HepG2 (cell line): Measurements from ENCODE around the gene KATNAL1.

Experiments used
- BRD4 ChIP-seq: sonication (generic); formaldehyde crosslinking; IDR thresholded peaks from 2 replicates; pipeline ENCODE4 v1.4.0; 2020; ENCODE audit warnings: missing genetic modification reagents
- PLRG1 ChIP-seq: fragments of 450-650 bp; conservative IDR thresholded peaks from 2 replicates; pipeline ENCODE4 v1.6.1; 2016
- PRDM15 ChIP-seq: sonication (generic); formaldehyde crosslinking; IDR thresholded peaks from 2 replicates; pipeline ENCODE4 v1.4.0; 2020; ENCODE audit warnings: missing genetic modification reagents
- RELA ChIP-seq: sonication (generic); formaldehyde crosslinking; IDR thresholded peaks from 2 replicates; pipeline ENCODE4 v1.4.0; 2020; ENCODE audit warnings: missing genetic modification reagents
- TGIF2 ChIP-seq: IDR thresholded peaks from 2 replicates; pipeline ENCODE4 v1.6.1; 2016; ENCODE audit warnings: control low read depth, missing compliant biosample characterization
- ZNF138 ChIP-seq: sonication (generic); formaldehyde crosslinking; IDR thresholded peaks from 2 replicates; pipeline ENCODE4 v1.5.0; 2020; ENCODE audit warnings: mild to moderate bottlenecking, low read depth, missing genetic modification reagents
- ZNF44 ChIP-seq: sonication (generic); formaldehyde crosslinking; IDR thresholded peaks from 2 replicates; pipeline ENCODE4 v1.5.1; 2020; ENCODE audit warnings: mild to moderate bottlenecking, missing genetic modification reagents
- ZNF768 ChIP-seq: sonication (generic); formaldehyde crosslinking; IDR thresholded peaks from 2 replicates; pipeline ENCODE4 v1.4.0; 2020; ENCODE audit warnings: missing genetic modification reagents
- TF ChIP-seq, protein P1 (sequence below): sonication (generic); formaldehyde crosslinking; IDR thresholded peaks from 2 replicates; pipeline ENCODE4 v1.5.0; 2020; ENCODE audit warnings: mild to moderate bottlenecking, missing genetic modification reagents, moderate library complexity
- TF ChIP-seq, protein P2 (sequence below): sonication (generic); formaldehyde crosslinking; IDR thresholded peaks from 2 replicates; pipeline ENCODE4 v1.8.1; 2022; ENCODE audit warnings: low read depth, mild to moderate bottlenecking, missing genetic modification reagents

- TF ChIP-seq TGIF2 (CRISPR knock-in tag), result no peak
- TF ChIP-seq ZNF768 (CRISPR knock-in tag), result no peak
- TF ChIP-seq RELA, result no peak
- no peak for TF ChIP-seq BRD4
- TF ChIP-seq, protein P1, sequence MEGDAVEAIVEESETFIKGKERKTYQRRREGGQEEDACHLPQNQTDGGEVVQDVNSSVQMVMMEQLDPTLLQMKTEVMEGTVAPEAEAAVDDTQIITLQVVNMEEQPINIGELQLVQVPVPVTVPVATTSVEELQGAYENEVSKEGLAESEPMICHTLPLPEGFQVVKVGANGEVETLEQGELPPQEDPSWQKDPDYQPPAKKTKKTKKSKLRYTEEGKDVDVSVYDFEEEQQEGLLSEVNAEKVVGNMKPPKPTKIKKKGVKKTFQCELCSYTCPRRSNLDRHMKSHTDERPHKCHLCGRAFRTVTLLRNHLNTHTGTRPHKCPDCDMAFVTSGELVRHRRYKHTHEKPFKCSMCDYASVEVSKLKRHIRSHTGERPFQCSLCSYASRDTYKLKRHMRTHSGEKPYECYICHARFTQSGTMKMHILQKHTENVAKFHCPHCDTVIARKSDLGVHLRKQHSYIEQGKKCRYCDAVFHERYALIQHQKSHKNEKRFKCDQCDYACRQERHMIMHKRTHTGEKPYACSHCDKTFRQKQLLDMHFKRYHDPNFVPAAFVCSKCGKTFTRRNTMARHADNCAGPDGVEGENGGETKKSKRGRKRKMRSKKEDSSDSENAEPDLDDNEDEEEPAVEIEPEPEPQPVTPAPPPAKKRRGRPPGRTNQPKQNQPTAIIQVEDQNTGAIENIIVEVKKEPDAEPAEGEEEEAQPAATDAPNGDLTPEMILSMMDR (CRISPR knock-in tag), result no peak
- no peak for TF ChIP-seq ZNF138 (CRISPR knock-in tag)
- no peak for TF ChIP-seq PRDM15 (CRISPR knock-in tag)
- no peak for TF ChIP-seq ZNF44 (CRISPR knock-in tag)
- no peak for TF ChIP-seq PLRG1
- TF ChIP-seq, protein P2, sequence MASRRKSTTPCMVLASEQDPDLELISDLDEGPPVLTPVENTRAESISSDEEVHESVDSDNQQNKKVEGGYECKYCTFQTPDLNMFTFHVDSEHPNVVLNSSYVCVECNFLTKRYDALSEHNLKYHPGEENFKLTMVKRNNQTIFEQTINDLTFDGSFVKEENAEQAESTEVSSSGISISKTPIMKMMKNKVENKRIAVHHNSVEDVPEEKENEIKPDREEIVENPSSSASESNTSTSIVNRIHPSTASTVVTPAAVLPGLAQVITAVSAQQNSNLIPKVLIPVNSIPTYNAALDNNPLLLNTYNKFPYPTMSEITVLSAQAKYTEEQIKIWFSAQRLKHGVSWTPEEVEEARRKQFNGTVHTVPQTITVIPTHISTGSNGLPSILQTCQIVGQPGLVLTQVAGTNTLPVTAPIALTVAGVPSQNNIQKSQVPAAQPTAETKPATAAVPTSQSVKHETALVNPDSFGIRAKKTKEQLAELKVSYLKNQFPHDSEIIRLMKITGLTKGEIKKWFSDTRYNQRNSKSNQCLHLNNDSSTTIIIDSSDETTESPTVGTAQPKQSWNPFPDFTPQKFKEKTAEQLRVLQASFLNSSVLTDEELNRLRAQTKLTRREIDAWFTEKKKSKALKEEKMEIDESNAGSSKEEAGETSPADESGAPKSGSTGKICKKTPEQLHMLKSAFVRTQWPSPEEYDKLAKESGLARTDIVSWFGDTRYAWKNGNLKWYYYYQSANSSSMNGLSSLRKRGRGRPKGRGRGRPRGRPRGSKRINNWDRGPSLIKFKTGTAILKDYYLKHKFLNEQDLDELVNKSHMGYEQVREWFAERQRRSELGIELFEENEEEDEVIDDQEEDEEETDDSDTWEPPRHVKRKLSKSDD (CRISPR knock-in tag), result no peak
Observed at GRCh38 chr13:30169442-30169841, 137.9 kb downstream of the KATNAL1 start.
